ENCODE measurements around the gene TMEM191C. TPM values are rescaled to one million over a fixed set of nuclear protein-coding genes. Genes with fewer than 3 reads are reported as not detected.
A peak's percentile ranks its signal among the peaks of the same experiment; 100 is the strongest.
"Not testable (repeated sequence)": the region's sequence is repeated elsewhere in the genome, so short reads cannot be mapped to it uniquely, and the experiment has no call there.

The TMEM191C gene
- total RNA-seq, 4 donors from 2014 or later: 0.42 to 1.7 (median 0.47) TPM; not detected in 1

DNA sequence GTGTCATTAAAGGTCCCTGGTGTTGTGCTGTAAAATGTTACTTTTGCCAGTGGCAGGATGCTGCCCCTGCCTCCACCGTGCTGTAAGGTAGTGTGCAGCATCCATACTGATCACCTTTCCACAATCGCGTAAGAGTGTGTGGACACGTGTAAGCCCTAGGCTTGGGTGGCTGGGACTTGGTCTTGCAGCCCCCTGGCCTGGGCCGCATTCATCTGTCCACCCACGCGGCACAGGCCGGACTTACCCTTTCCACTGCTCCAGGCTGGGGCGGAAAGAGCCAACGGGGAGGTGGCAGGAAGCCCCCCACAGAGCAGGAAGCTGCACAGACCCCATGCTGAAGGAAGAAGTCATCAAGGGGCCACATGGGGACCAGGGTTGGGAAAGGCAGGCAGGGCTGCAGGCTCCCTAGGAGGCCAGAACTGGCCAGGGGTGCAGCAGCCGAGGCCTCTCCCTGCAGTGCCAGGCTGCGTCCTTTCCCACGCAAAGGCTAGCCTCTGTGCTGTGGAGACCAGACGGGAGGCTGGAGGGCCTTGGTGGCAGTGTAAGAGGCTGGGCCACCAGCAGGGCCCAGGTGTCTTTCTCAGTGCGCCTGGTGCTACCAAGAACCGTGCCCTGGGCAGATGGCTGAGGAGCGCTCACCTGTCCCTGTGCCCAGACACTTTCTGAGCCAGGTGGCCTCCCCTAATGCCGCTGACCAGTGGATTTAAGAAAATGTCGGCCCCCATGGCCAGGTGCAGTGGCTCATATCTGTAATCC lies 11.7 kb upstream of the TMEM191C start:
- peak; percentile 47 to 66 for DNase-seq (ENCODE audit: low spot score in 2 of 2)
- Histone ChIP-seq H3K4me3 (no peak overlapping the region), H3K9me3 (no peaks in the 10 kb centered on the region), H3K4me1 (no peaks in the 10 kb centered on the region), H3K27me3 (no peaks in the 10 kb centered on the region), H3K27ac (no peak overlapping the region), H3K36me3 (no peaks in the 10 kb centered on the region)
- no peak for TF ChIP-seq EP300 (IDR thresholded peaks at IDR 0.05)
- TF ChIP-seq POLR2AphosphoS5 (IDR thresholded peaks at IDR 0.05): no peak
- TF ChIP-seq, protein P1, sequence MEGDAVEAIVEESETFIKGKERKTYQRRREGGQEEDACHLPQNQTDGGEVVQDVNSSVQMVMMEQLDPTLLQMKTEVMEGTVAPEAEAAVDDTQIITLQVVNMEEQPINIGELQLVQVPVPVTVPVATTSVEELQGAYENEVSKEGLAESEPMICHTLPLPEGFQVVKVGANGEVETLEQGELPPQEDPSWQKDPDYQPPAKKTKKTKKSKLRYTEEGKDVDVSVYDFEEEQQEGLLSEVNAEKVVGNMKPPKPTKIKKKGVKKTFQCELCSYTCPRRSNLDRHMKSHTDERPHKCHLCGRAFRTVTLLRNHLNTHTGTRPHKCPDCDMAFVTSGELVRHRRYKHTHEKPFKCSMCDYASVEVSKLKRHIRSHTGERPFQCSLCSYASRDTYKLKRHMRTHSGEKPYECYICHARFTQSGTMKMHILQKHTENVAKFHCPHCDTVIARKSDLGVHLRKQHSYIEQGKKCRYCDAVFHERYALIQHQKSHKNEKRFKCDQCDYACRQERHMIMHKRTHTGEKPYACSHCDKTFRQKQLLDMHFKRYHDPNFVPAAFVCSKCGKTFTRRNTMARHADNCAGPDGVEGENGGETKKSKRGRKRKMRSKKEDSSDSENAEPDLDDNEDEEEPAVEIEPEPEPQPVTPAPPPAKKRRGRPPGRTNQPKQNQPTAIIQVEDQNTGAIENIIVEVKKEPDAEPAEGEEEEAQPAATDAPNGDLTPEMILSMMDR (IDR thresholded peaks at IDR 0.05): no peak
- TF ChIP-seq POLR2A (IDR thresholded peaks at IDR 0.05): no peak
- 89% methylated on average over 3 of the region's 19 CpGs for WGBS

DNA sequence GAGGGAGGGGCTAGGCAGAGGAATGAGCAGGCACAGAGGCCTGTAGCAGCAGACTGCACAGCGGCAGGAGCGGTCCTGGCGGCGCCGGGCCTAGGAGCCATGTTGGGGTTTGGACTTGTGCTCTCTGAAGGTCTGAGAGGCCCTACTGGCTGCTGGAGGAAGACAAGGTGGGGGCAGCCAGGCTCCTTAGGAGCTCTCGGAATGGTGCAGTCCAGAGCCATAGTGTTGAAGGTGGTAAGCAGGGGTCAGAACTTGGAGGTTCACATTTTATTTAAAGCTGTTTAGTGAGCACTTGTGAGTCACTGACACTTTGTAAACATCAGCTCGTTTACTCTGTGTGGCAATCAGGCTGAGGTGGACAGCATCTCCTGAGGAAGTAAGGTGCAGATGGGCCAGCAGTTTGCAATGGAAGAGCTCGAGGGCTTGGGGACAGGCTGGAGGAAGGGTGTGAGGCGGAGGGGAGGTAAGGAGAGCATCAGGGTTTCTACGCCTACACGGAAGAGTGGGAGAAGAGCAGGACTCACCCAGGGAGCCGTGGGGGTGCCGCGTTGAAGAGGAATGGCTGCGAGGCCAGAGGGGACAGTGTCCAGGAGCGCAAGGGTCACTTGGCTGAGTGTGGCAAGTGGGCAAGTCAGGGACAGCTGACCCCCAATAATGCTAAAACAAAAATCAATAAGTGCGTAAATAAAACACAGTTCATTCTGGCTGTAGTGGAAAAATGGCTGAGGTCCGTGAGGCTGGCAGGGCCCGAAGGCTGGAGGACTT lies 10.0 kb upstream of the TMEM191C start:
- Histone ChIP-seq H3K36me3 (no peaks in the 10 kb centered on the region), H3K27me3 (no peaks in the 10 kb centered on the region), H3K9me3 (no peaks in the 10 kb centered on the region), H3K27ac (no peak overlapping the region), H3K4me1 (no peaks in the 10 kb centered on the region), H3K4me3 (no peak overlapping the region)
- peak; percentile 44 to 50 for DNase-seq (ENCODE audit: low spot score in 2 of 2)
- no peak for TF ChIP-seq POLR2A (IDR thresholded peaks at IDR 0.05)
- TF ChIP-seq, protein P1 (IDR thresholded peaks at IDR 0.05): no peak
- no peak for TF ChIP-seq POLR2AphosphoS5 (IDR thresholded peaks at IDR 0.05)
- no peak for TF ChIP-seq EP300 (IDR thresholded peaks at IDR 0.05)
- WGBS: 90% methylated on average over 19 of the region's 19 CpGs

DNA sequence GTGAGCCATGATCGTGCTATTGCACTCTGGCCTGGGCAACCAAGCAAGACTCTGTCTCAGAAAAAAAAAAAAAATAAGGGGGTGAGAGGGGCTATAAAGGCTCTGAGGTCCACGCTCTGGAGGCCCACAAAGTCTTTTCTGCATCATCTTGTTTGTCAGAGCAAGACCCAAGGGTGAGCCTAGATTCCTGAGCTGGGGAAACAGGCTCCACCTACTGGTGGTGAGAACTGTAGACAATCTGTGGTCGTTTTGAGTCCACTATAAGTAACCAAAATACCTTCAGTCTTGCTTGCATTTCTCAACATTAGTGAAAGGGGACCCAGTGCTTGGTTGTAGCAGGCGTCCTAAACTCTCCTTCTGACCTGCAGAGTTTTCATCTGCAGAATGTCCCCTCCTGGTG lies 4.5 kb upstream of the TMEM191C start:
- not testable (repeated sequence) for H3K9me3 ChIP-seq; H3K27ac ChIP-seq; H3K27me3 ChIP-seq; H3K4me3 ChIP-seq; DNase-seq (ENCODE audit: low spot score in 2 of 2); H3K36me3 ChIP-seq; H3K4me1 ChIP-seq
- 83% methylated on average over 1 of the region's 4 CpGs for WGBS

GRCh38 chr22:21468194-21469096 lies 1.3 kb downstream of the TMEM191C start:
- WGBS: no CpG with 5 or more reads among the region's 60 CpGs
- DNase-seq (ENCODE audit: low spot score in 2 of 2): peak; percentile 92
- H3K27ac ChIP-seq, H3K36me3 ChIP-seq, H3K9me3 ChIP-seq, H3K27me3 ChIP-seq, H3K4me1 ChIP-seq: not testable (repeated sequence)
- peak overlapping the region; percentile 42 for H3K4me3 ChIP-seq

- not testable (repeated sequence) for H3K27me3 ChIP-seq; H3K4me3 ChIP-seq; DNase-seq (ENCODE audit: low spot score in 2 of 2); H3K36me3 ChIP-seq; H3K4me1 ChIP-seq; H3K9me3 ChIP-seq; H3K27ac ChIP-seq
- no CpG with 5 or more reads among the region's 87 CpGs for WGBS
Measured at GRCh38 chr22:21469097-21469994, 2.2 kb downstream of the TMEM191C start.

DNA sequence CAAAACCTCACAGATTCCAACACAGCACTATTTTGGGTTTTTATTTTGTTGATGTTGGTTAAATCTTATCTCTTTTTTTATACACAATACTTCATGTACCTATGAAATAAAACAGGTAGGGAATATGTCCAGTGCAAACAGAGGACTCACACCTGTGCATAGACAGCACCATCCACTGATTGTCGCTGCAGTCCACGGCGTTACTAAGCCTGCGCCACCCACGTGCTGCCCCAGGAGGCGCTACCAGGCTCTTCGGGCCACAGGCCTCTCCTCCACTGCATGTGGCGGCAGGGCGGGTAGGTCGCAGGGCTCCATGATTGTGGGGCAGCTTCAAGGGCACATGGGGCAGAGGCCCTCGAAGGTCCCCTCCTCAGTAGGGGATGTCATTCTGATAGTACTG lies 5.8 kb downstream of the TMEM191C start:
- WGBS: no CpG with 5 or more reads among the region's 11 CpGs
- H3K27me3 ChIP-seq; H3K9me3 ChIP-seq; H3K4me3 ChIP-seq; H3K4me1 ChIP-seq; H3K27ac ChIP-seq; H3K36me3 ChIP-seq; DNase-seq (ENCODE audit: low spot score in 2 of 2): not testable (repeated sequence)

DNA sequence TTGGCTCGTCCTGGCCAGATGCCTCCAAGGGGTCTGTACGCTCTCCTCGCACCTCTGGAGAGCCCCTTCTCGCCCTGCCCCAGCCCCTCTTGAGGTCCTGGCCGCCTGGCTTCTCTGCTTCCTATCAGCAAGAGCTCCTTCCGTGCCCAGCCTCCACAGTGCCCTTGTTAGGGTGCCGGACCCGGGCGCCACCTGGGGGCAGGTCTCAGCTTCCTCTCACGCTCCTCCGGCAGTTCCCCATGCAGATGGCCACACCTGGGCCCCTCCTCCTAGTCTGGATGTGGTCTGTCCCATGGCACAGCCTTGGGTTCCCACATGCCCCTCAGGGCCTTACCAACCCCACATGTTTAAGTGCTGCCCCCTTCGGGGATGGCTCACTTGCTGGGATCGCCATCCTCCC lies 6.5 kb downstream of the TMEM191C start:
- not testable (repeated sequence) for H3K36me3 ChIP-seq; H3K9me3 ChIP-seq; H3K27ac ChIP-seq; H3K27me3 ChIP-seq; H3K4me1 ChIP-seq; DNase-seq (ENCODE audit: low spot score in 2 of 2); H3K4me3 ChIP-seq
- WGBS: no CpG with 5 or more reads among the region's 13 CpGs

DNA sequence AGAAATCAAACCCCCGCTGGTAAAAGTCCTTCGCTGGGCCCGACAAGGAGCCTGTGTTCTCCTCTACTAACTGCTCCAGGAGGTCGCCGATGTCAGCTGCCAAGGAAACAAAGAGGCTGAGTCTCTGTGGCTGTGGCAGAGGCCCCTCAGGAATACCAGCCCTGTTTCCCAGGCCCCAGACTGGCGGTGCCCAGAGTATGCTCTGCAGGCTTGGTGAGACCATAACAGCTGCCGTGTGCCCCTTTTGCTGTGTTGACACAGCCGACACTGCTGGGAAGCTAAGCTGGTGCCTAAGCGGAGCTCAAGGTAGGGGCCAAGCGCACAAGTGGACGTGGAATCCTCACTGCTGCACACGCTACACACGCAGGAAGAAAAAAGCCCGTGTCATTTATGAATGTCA lies 16.9 kb downstream of the TMEM191C start:
- not testable (repeated sequence) for H3K27me3 ChIP-seq; H3K4me1 ChIP-seq; H3K4me3 ChIP-seq; DNase-seq (ENCODE audit: low spot score in 2 of 2); H3K27ac ChIP-seq; H3K9me3 ChIP-seq; H3K36me3 ChIP-seq
- 93% methylated on average over 3 of the region's 14 CpGs for WGBS

DNA sequence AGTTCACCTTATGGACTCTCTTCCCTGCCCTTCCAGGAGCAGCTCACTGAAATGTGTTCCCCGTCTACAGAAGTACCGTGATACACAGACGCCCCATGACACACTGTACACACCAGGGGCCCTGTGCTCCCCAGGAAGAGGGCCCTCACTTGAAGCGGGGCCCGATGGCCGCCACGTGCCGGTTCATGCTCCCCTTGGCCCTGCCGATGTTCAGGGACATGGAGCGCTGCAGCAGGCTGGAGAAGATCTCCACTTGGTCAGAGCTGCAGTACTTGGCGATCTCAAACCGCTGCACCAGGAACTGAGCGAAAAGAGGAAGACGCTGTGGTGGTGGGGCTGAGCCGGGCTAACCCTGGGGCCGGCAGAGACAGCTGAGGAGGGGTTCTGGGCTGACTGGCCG lies 20.5 kb downstream of the TMEM191C start:
- no CpG with 5 or more reads among the region's 17 CpGs for WGBS
- not testable (repeated sequence) for H3K9me3 ChIP-seq; H3K4me1 ChIP-seq; DNase-seq (ENCODE audit: low spot score in 2 of 2); H3K27ac ChIP-seq; H3K4me3 ChIP-seq; H3K27me3 ChIP-seq; H3K36me3 ChIP-seq

DNA sequence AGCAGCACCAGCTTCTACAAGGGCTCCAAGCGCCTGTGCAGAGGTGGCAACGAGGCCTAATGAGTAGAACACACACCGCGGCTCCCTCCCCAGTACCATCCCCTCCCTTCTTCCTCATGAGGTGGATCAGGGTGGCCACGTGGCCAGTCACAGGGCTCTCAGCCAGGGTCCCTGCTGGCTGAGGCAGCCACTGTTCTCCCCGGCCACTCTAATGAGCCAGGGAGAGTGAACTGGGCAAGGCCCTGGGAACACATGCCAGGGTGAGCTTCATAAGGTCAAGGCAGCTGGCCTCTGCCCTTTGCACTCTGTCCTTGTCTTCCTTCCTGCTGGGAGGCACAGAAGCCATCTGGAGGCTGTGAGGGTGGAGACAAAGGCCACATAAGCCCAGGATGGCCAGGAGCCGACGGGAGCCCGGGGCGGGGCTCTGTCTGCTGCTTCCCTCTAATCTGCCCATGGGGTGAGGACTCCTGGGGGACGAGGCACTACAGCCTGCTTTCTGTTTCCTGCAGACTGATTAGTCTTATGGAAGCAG lies 22.0 kb downstream of the TMEM191C start:
- not testable (repeated sequence) for H3K9me3 ChIP-seq; H3K27me3 ChIP-seq; H3K4me3 ChIP-seq; DNase-seq (ENCODE audit: low spot score in 2 of 2); H3K27ac ChIP-seq; H3K36me3 ChIP-seq; H3K4me1 ChIP-seq
- WGBS: no CpG with 5 or more reads among the region's 11 CpGs
